ENCODE results near the gene UBR2. TPM values are rescaled to one million over a fixed set of nuclear protein-coding genes. Genes with fewer than 3 reads are reported as not detected.

Gene UBR2
- total RNA-seq, 1 donor: 31.5 TPM

GRCh38 chr6:42618686-42619085, 54.9 kb downstream of the UBR2 start:
- no peaks in the 10 kb centered on the region for H4K20me1 ChIP-seq (ENCODE audit: insufficient read depth, low read length)
- peak overlapping the region; percentile 37 for H3K27ac ChIP-seq (ENCODE audit: low read depth, low read length)
- no peak overlapping the region for H2AFZ ChIP-seq (ENCODE audit: low read length)
- peak; percentile 44 for DNase-seq (ENCODE audit: insufficient read length, low spot score, missing footprints)
- peaks cover 33% of the 10 kb centered on the region for H3K36me3 ChIP-seq (ENCODE audit: insufficient read depth, low read length)
- no peaks in the 10 kb centered on the region for H3K9me3 ChIP-seq (ENCODE audit: low read depth, low read length)
- no peak overlapping the region for H3K4me3 ChIP-seq (ENCODE audit: insufficient read depth, low read length)
- TF ChIP-seq CTCF (IDR thresholded peaks at IDR 0.05; ENCODE audit: extremely low read depth, low read depth, low read length): no peak
- no peak overlapping the region for H3K4me2 ChIP-seq (ENCODE audit: insufficient read depth, low read length)
- no peaks in the 10 kb centered on the region for H3K79me2 ChIP-seq (ENCODE audit: insufficient read depth, low read length)
- H3K27me3 ChIP-seq (ENCODE audit: insufficient read depth, low read length): no peaks in the 10 kb centered on the region
- no peaks in the 10 kb centered on the region for H3K4me1 ChIP-seq (ENCODE audit: insufficient read depth, low read length)

GRCh38 chr6:42619963-42620362, 56.1 kb downstream of the UBR2 start:
- H3K4me1 ChIP-seq (ENCODE audit: insufficient read depth, low read length): no peaks in the 10 kb centered on the region
- H3K27ac ChIP-seq (ENCODE audit: low read depth, low read length): no peak overlapping the region
- H3K27me3 ChIP-seq (ENCODE audit: insufficient read depth, low read length): no peaks in the 10 kb centered on the region
- no peak for TF ChIP-seq CTCF (IDR thresholded peaks at IDR 0.05; ENCODE audit: extremely low read depth, low read depth, low read length)
- no peaks in the 10 kb centered on the region for H3K79me2 ChIP-seq (ENCODE audit: insufficient read depth, low read length)
- no peaks in the 10 kb centered on the region for H3K9me3 ChIP-seq (ENCODE audit: low read depth, low read length)
- H3K4me3 ChIP-seq (ENCODE audit: insufficient read depth, low read length): no peak overlapping the region
- no peak overlapping the region for H2AFZ ChIP-seq (ENCODE audit: low read length)
- H3K4me2 ChIP-seq (ENCODE audit: insufficient read depth, low read length): no peak overlapping the region
- peaks cover 32% of the 10 kb centered on the region for H3K36me3 ChIP-seq (ENCODE audit: insufficient read depth, low read length)
- no peak for DNase-seq (ENCODE audit: insufficient read length, low spot score, missing footprints)
- H4K20me1 ChIP-seq (ENCODE audit: insufficient read depth, low read length): no peaks in the 10 kb centered on the region

GRCh38 chr6:42624601-42625000, 60.8 kb downstream of the UBR2 start:
- TF ChIP-seq CTCF (IDR thresholded peaks at IDR 0.05; ENCODE audit: extremely low read depth, low read depth, low read length): no peak
- Histone ChIP-seq H3K4me1 (ENCODE audit: insufficient read depth, low read length) (no peaks in the 10 kb centered on the region), H3K79me2 (ENCODE audit: insufficient read depth, low read length) (peaks cover 6% of the 10 kb centered on the region), H3K4me3 (ENCODE audit: insufficient read depth, low read length) (no peak overlapping the region), H3K27me3 (ENCODE audit: insufficient read depth, low read length) (no peaks in the 10 kb centered on the region), H3K27ac (ENCODE audit: low read depth, low read length) (no peak overlapping the region), H3K36me3 (ENCODE audit: insufficient read depth, low read length) (peaks cover 17% of the 10 kb centered on the region), H2AFZ (ENCODE audit: low read length) (no peak overlapping the region), H4K20me1 (ENCODE audit: insufficient read depth, low read length) (no peaks in the 10 kb centered on the region), H3K9me3 (ENCODE audit: low read depth, low read length) (no peaks in the 10 kb centered on the region), H3K4me2 (ENCODE audit: insufficient read depth, low read length) (no peak overlapping the region)
- DNase-seq (ENCODE audit: insufficient read length, low spot score, missing footprints): no peak

GRCh38 chr6:42627044-42627443, 63.2 kb downstream of the UBR2 start:
- no peak for TF ChIP-seq CTCF (IDR thresholded peaks at IDR 0.05; ENCODE audit: extremely low read depth, low read depth, low read length)
- no peak overlapping the region for H2AFZ ChIP-seq (ENCODE audit: low read length)
- H3K79me2 ChIP-seq (ENCODE audit: insufficient read depth, low read length): peaks cover 6% of the 10 kb centered on the region
- no peak overlapping the region for H3K27ac ChIP-seq (ENCODE audit: low read depth, low read length)
- no peaks in the 10 kb centered on the region for H3K27me3 ChIP-seq (ENCODE audit: insufficient read depth, low read length)
- H3K4me3 ChIP-seq (ENCODE audit: insufficient read depth, low read length): no peak overlapping the region
- peaks cover 13% of the 10 kb centered on the region for H3K36me3 ChIP-seq (ENCODE audit: insufficient read depth, low read length)
- H3K4me2 ChIP-seq (ENCODE audit: insufficient read depth, low read length): no peak overlapping the region
- H4K20me1 ChIP-seq (ENCODE audit: insufficient read depth, low read length): no peaks in the 10 kb centered on the region
- DNase-seq (ENCODE audit: insufficient read length, low spot score, missing footprints): no peak
- no peaks in the 10 kb centered on the region for H3K9me3 ChIP-seq (ENCODE audit: low read depth, low read length)
- no peaks in the 10 kb centered on the region for H3K4me1 ChIP-seq (ENCODE audit: insufficient read depth, low read length)

Measured in osteoblast (primary cell).